ES-I3 (cell line): ENCODE data around the gene RIN3.

Experiments
- H3K36me3 ChIP-seq: 2 replicates; pipeline ENCODE4 v1.6.1; 2013; ENCODE audit warnings: mild to moderate bottlenecking, low read length, control low read depth, moderate library complexity; ENCODE audit not compliant: insufficient read depth
- H3K4me1 ChIP-seq: 2 replicates; pipeline ENCODE4 v1.6.1; 2013; ENCODE audit warnings: mild to moderate bottlenecking, control low read depth, low read length; ENCODE audit not compliant: insufficient read depth
- H3K9ac ChIP-seq: 2 replicates; pipeline ENCODE4 v1.6.1; 2013; ENCODE audit warnings: low read depth, mild to moderate bottlenecking, low read length, moderate library complexity
- H3K9me3 ChIP-seq: 2 replicates; pipeline ENCODE4 v1.6.1; 2013; ENCODE audit warnings: mild to moderate bottlenecking, low read length, moderate library complexity; ENCODE audit not compliant: control insufficient read depth, insufficient read depth

RIN3 gene

DNA sequence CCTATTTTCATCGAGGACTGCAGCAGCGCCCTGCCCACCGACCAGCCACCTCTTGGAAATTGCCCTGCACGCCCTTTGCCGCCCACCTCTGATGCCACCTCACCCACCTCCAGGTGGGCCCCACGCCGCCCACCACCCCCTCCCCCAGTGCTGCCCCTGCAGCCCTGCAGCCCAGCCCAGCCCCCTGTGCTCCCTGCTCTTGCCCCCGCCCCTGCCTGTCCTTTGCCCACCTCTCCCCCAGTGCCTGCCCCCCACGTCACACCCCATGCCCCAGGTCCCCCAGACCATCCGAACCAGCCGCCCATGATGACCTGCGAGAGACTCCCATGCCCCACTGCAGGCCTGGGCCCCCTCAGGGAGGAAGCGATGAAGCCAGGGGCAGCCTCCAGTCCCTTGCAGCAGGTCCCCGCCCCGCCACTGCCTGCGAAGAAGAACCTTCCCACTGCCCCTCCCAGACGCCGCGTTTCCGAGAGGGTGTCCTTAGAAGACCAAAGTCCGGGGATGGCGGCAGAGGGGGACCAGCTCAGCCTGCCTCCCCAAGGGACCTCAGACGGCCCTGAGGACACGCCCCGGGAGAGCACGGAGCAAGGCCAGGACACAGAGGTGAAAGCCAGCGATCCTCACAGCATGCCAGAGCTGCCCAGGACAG is 138.3 kb downstream of the RIN3 start:
- Histone ChIP-seq H3K36me3 (no peaks in the 10 kb centered on the region), H3K9me3 (no peaks in the 10 kb centered on the region), H3K9ac (no peak overlapping the region), H3K4me1 (no peaks in the 10 kb centered on the region)

DNA sequence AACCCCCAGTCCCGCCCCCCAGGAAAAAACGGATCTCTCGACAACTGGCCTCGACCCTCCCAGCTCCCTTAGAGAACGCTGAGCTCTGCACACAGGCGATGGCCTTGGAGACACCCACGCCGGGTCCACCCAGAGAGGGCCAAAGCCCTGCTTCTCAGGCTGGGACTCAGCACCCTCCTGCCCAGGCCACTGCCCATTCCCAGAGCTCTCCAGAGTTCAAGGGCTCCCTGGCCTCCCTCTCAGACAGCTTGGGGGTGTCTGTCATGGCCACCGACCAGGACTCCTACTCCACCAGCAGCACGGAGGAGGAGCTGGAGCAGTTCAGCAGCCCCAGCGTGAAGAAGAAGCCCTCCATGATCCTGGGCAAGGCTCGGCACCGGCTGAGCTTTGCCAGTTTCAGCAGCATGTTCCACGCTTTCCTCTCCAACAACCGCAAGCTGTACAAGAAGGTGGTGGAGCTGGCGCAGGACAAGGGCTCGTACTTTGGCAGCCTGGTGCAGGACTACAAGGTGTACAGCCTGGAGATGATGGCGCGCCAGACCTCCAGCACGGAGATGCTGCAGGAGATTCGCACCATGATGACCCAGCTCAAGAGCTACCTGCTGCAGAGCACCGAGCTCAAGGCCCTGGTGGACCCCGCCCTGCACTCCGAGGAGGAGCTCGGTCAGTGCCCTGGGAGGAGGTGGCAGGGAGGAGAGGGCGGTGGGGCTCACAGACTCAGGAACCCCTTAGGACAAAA is 139.0 kb downstream of the RIN3 start:
- Histone ChIP-seq H3K9me3 (no peaks in the 10 kb centered on the region), H3K4me1 (no peaks in the 10 kb centered on the region), H3K9ac (no peak overlapping the region), H3K36me3 (no peaks in the 10 kb centered on the region)

- H3K9me3 ChIP-seq: no peaks in the 10 kb centered on the region
- no peaks in the 10 kb centered on the region for H3K36me3 ChIP-seq
- H3K9ac ChIP-seq: no peak overlapping the region
- H3K4me1 ChIP-seq: no peaks in the 10 kb centered on the region
Observed at GRCh38 chr14:92653162-92653651, 139.6 kb downstream of the RIN3 start.

DNA sequence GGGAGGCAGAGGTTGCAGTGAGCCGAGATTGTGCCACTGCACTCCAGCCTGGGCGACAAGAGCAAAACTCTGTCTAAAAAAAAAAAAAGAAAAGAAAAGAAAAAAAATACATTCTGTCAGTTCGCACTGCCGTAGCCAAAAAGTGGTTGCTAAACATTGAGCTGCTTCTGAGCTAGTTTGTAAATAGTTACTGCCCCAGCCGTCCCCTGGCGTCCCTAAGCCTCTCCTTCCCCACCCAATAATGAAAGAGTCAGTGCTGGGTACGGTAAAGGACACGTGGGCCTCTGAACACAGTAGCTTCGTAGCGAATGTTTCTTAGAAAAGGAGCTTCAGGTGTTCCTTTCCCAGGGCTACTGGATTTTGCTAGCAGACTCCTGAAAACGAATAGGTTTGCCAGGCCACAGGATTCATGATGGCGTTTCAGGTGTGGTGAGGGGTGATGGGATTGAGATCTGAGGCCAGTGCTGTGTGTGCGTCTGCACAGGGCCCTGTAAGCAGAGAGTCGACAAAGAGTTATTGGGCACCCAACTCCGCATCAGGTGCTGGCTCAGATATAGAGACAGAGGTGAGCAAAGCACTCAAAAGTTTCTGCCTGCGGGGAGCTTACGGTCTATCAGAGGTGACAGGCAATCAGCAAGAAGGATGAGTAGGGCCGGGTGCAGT is 140.8 kb downstream of the RIN3 start:
- Histone ChIP-seq H3K4me1 (no peaks in the 10 kb centered on the region), H3K9me3 (no peaks in the 10 kb centered on the region), H3K9ac (no peak overlapping the region), H3K36me3 (no peaks in the 10 kb centered on the region)

DNA sequence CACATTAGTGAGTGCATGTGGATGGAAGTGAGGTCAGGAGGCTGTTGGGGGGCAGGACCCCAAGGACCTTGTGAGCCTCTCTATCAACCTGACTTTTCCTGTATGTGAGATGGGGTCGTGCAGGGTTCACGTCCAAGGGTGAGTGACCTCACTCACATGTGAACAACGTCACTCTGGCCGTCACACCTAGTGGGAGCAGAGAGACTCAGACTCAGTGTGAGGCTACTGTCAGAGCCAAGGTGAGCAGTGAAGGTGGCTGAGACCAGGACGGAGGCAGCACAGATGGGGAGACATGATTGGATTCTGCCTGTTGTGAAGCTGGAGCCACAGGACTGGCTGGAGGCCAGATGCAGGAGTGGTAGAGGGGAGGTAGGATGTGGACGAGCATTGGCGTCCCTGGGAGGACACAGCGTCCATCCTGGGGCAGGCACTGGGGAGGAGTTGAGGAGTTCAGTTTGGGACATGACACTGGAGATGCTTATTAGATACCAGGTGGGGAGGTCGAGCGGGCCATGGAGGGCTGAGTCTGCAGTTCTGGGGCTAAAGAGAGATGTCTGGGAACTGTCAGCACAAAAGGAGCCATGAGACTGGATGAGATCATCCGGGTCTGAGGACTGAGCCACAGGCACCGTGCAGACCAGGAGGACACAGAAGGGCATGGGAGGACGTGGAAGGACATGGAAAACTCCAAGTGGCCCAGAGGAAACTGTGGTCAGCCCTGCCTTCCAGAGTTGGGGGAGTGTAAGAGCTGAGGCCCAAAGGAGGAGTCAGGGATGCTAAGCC is 142.0 kb downstream of the RIN3 start:
- H3K9me3 ChIP-seq: no peaks in the 10 kb centered on the region
- H3K4me1 ChIP-seq: no peaks in the 10 kb centered on the region
- no peaks in the 10 kb centered on the region for H3K36me3 ChIP-seq
- H3K9ac ChIP-seq: no peak overlapping the region

GRCh38 chr14:92656306-92657081 is 142.9 kb downstream of the RIN3 start:
- Histone ChIP-seq H3K9ac (no peak overlapping the region), H3K9me3 (no peaks in the 10 kb centered on the region), H3K4me1 (no peaks in the 10 kb centered on the region), H3K36me3 (no peaks in the 10 kb centered on the region)

- Histone ChIP-seq H3K4me1 (no peaks in the 10 kb centered on the region), H3K9ac (no peak overlapping the region), H3K9me3 (no peaks in the 10 kb centered on the region), H3K36me3 (no peaks in the 10 kb centered on the region)
Observed at GRCh38 chr14:92657457-92658142, 144.0 kb downstream of the RIN3 start.

- no peaks in the 10 kb centered on the region for H3K4me1 ChIP-seq
- no peaks in the 10 kb centered on the region for H3K36me3 ChIP-seq
- no peak overlapping the region for H3K9ac ChIP-seq
- no peaks in the 10 kb centered on the region for H3K9me3 ChIP-seq
Observed at GRCh38 chr14:92658160-92658559, 144.6 kb downstream of the RIN3 start.

- no peaks in the 10 kb centered on the region for H3K4me1 ChIP-seq
- no peaks in the 10 kb centered on the region for H3K36me3 ChIP-seq
- H3K9me3 ChIP-seq: no peaks in the 10 kb centered on the region
- H3K9ac ChIP-seq: no peak overlapping the region
Observed at GRCh38 chr14:92658684-92659083, 145.1 kb downstream of the RIN3 start.

DNA sequence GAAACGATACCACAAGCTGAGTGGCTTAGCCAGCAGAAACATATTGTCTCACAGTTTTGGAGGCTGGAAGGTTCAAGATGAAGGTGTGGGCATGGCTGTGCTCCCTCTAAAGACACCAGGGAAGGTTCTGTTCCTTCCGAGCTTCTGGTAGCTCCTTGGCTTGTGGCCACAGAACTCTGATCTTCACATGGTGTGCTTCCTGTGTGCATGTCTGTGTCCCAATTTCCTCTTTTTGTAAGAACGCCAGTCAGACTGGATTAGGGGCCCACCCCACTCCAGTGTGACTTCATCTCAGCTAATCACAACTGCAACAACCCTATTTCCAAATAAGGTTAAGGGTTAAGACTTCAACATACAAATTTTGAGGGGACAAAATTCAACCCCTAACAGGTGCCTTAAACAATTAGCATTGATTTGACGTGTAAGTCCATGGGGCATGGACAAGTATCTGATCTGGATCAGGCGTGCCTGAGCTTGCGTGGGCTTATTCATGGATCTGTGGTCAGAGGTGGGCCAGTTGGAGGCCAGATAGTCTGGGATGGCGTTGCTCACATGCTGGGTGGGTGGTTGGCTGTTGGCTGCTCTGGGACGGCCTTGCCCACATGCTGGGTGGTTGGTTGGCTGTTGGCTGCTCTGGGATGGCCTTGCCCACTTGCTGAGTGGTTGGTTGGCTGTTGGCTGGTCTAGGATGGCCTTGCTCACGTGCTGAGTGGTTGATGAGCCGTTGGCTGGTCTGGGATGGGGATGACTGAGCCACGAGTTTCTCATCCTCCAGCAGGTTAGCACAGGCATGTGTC is 146.4 kb downstream of the RIN3 start:
- Histone ChIP-seq H3K9ac (no peak overlapping the region), H3K36me3 (no peaks in the 10 kb centered on the region), H3K4me1 (no peaks in the 10 kb centered on the region), H3K9me3 (no peaks in the 10 kb centered on the region)

- no peaks in the 10 kb centered on the region for H3K36me3 ChIP-seq
- H3K4me1 ChIP-seq: no peaks in the 10 kb centered on the region
- no peaks in the 10 kb centered on the region for H3K9me3 ChIP-seq
- no peak overlapping the region for H3K9ac ChIP-seq
Observed at GRCh38 chr14:92660571-92660970, 147.0 kb downstream of the RIN3 start.

DNA sequence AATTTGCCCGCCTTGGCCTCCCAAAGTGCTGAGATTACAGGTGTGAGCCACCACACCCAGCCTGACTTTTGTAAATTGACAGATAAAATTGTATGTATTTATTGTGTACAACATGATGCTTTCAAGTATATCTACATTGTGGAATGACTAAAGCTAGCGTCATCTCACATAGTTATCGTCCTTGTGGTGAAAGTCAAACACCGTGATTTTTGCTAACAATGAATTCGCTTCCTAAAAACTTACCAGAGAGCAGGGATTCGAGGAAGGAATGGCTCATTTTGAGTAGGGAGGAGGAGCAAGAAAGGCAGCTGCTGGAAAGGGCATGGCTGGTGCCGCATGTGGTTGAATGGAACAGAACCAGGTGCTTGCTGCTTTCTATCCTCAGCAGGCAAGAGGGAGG is 149.5 kb downstream of the RIN3 start:
- H3K9me3 ChIP-seq: no peaks in the 10 kb centered on the region
- H3K36me3 ChIP-seq: no peaks in the 10 kb centered on the region
- no peak overlapping the region for H3K9ac ChIP-seq
- H3K4me1 ChIP-seq: no peaks in the 10 kb centered on the region

DNA sequence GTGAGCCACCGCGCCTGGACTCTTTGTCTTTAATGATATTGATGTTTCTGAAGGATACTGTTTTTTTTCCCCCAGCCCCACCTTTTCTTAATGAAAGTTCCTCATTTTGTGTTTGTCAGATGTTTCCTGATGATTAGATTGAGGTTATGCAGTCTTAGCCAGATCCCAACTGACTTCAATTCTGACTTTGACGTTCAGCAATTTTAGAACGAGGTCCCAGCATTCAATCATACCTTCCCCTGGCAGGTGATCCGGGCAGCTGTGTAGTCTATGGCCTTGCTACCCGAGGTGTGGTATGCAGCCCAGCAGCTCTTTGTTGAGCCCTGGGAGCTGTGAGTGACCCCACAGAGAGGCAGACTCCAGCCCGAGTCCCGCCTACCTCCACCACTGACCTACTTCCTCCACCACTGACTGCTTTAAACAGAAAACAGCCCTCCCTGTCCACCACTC is 152.1 kb downstream of the RIN3 start:
- no peaks in the 10 kb centered on the region for H3K9me3 ChIP-seq
- H3K36me3 ChIP-seq: no peaks in the 10 kb centered on the region
- no peak overlapping the region for H3K9ac ChIP-seq
- H3K4me1 ChIP-seq: no peaks in the 10 kb centered on the region; the same call in 1 of the 2 replicates
